H1 (cell line): ENCODE results near the gene DUOX1. TPM values are rescaled to one million over a fixed set of nuclear protein-coding genes. Genes with fewer than 3 reads are reported as not detected.

Experiments
- CTCF ChIA-PET: fragments of 300-600 bp; sonication (Branson Sonifier 250); formaldehyde crosslinking; loops from one replicate; lab custom pipeline; 2021; ENCODE audit not compliant: partially characterized antibody; lab: Charles Lee
- POLR2A ChIA-PET: fragments of 300-600 bp; sonication (Branson Sonifier 250); formaldehyde crosslinking; loops from one replicate; lab custom pipeline; 2021; ENCODE audit warnings: inconsistent platforms; ENCODE audit not compliant: partially characterized antibody; lab: Charles Lee
- DNase-seq, 2 experiments: peaks; one replicate each; pipeline versions ENCODE4 v3.0.0 to v3.0.0-alpha.2; 2010 to 2022; ENCODE audit warnings: low spot score in 2 of 2, low read depth in 1 of 2, mixed read lengths in 1 of 2
- FAIRE-seq: peaks from 2 replicates; lab custom pipeline; 2011; peaks lifted over from hg19 to GRCh38; lab: Jason Lieb, UNC
- H2AFZ ChIP-seq: 2 replicates; pipeline ENCODE4 v1.8.1; 2012; ENCODE audit warnings: low read length, inconsistent platforms
- H2AK5ac ChIP-seq: 2 replicates; pipeline ENCODE4 v1.6.1; 2013; ENCODE audit warnings: low read depth, low read length
- H2BK120ac ChIP-seq: replicated peaks from 2 replicates; pipeline ENCODE3; 2013; ENCODE audit warnings: low read depth, low read length, inconsistent platforms
- H2BK12ac ChIP-seq: 2 replicates; pipeline ENCODE4 v1.6.1; 2013; ENCODE audit warnings: low read depth, low read length
- H2BK15ac ChIP-seq: 2 replicates; pipeline ENCODE4 v1.6.1; 2013; ENCODE audit warnings: low read length
- H2BK20ac ChIP-seq: 2 replicates; pipeline ENCODE4 v1.6.1; 2013; ENCODE audit warnings: low read length
- H2BK5ac ChIP-seq: 2 replicates; pipeline ENCODE4 v1.6.1; 2013; ENCODE audit warnings: low read depth, low read length
- H3K14ac ChIP-seq: 2 replicates; pipeline ENCODE4 v1.6.1; 2013; ENCODE audit warnings: inconsistent platforms; ENCODE audit not compliant: insufficient read length
- H3K18ac ChIP-seq: 2 replicates; pipeline ENCODE4 v1.6.1; 2013; ENCODE audit warnings: low read length; ENCODE audit errors: extremely low read depth
- H3K23ac ChIP-seq: 2 replicates; pipeline ENCODE4 v1.6.1; 2013; ENCODE audit warnings: inconsistent platforms; ENCODE audit not compliant: insufficient read length
- H3K23me2 ChIP-seq: 2 replicates; pipeline ENCODE4 v1.6.1; 2013; ENCODE audit warnings: low read depth, low read length
- H3K27ac ChIP-seq: 2 replicates; pipeline ENCODE4 v1.6.1; 2011; ENCODE audit warnings: low read depth, low read length, inconsistent platforms
- H3K27me3 ChIP-seq, 4 experiments: replicated peaks in 1 of 4; 1 replicate in 1 of 4; 2 replicates in 3 of 4; pipeline versions ENCODE4 v1.6.1 to v1.8.1; 2011 to 2013; ENCODE audit warnings: low read length in 3 of 4, mild to moderate bottlenecking in 3 of 4, inconsistent platforms in 2 of 4, mixed read lengths in 2 of 4, moderate library complexity in 1 of 4; ENCODE audit not compliant: control insufficient read depth in 3 of 4, insufficient read depth in 3 of 4; ENCODE audit errors: extremely low read depth in 1 of 4
- H3K36me3 ChIP-seq, 4 experiments: 2 replicates each; pipeline versions ENCODE4 v1.6.1 to v1.8.1; 2011 to 2013; ENCODE audit warnings: mild to moderate bottlenecking in 4 of 4, low read length in 3 of 4, moderate library complexity in 2 of 4, control low read depth in 1 of 4, inconsistent platforms in 1 of 4; ENCODE audit not compliant: insufficient read depth in 4 of 4, control insufficient read depth in 2 of 4
- H3K4ac ChIP-seq: replicated peaks from 2 replicates; pipeline ENCODE3; 2013; ENCODE audit warnings: low read length, low read depth, mixed read lengths, inconsistent platforms; ENCODE audit not compliant: insufficient read length
- H3K4me1 ChIP-seq, 4 experiments: replicated peaks in 1 of 4; 1 replicate in 1 of 4; 2 replicates in 3 of 4; pipeline versions ENCODE4 v1.6.1 to v1.8.1; 2011 to 2013; ENCODE audit warnings: low read length in 3 of 4, inconsistent platforms in 2 of 4, mixed read lengths in 1 of 4; ENCODE audit not compliant: insufficient read depth in 4 of 4, control insufficient read depth in 3 of 4
- H3K4me2 ChIP-seq, 2 experiments: 2 replicates each; pipeline versions ENCODE4 v1.6.1 to v1.8.1; 2011 to 2013; ENCODE audit warnings: low read depth in 2 of 2, low read length in 2 of 2, control low read depth in 1 of 2, inconsistent platforms in 1 of 2, mild to moderate bottlenecking in 1 of 2; ENCODE audit not compliant: insufficient read depth in 1 of 2
- H3K4me3 ChIP-seq, 4 experiments: fragments of 200-600, 300-600 bp in 1 of 4; sonication (generic), shearing (Covaris generic), sonication (Bioruptor Twin) in 1 of 4; 2 replicates each; pipeline versions ENCODE4 v1.5.1 to v1.8.1; 2011 to 2016; ENCODE audit warnings: low read length in 4 of 4, low read depth in 3 of 4, control low read depth in 2 of 4, inconsistent platforms in 2 of 4, mild to moderate bottlenecking in 2 of 4, mixed read lengths in 1 of 4, moderate library complexity in 1 of 4; ENCODE audit not compliant: insufficient read depth in 2 of 4; ENCODE audit errors: extremely low read depth in 1 of 4
- H3K56ac ChIP-seq: replicated peaks from 2 replicates; pipeline ENCODE3; 2013; ENCODE audit warnings: low read depth, mild to moderate bottlenecking, mixed read lengths, low read length, inconsistent platforms; ENCODE audit not compliant: insufficient read length
- H3K79me1 ChIP-seq: 2 replicates; pipeline ENCODE4 v1.6.1; 2013; ENCODE audit warnings: low read depth, low read length, control low read depth
- H3K79me2 ChIP-seq, 2 experiments: 2 replicates each; pipeline versions ENCODE4 v1.6.1 to v1.8.1; 2012 to 2013; ENCODE audit warnings: low read length in 2 of 2, mild to moderate bottlenecking in 2 of 2, inconsistent platforms in 1 of 2; ENCODE audit not compliant: insufficient read depth in 2 of 2, control insufficient read depth in 1 of 2
- H3K9ac ChIP-seq, 4 experiments: replicated peaks in 1 of 4; 1 replicate in 1 of 4; 2 replicates in 3 of 4; pipeline versions ENCODE4 v1.6.1 to v1.8.1; 2011 to 2013; ENCODE audit warnings: low read depth in 3 of 4, low read length in 3 of 4, control low read depth in 2 of 4, mild to moderate bottlenecking in 2 of 4, moderate library complexity in 2 of 4, inconsistent platforms in 1 of 4; ENCODE audit errors: extremely low read depth in 1 of 4
- H3K9me3 ChIP-seq, 2 experiments: 2 replicates each; pipeline versions ENCODE4 v1.6.1 to v1.8.1; 2012 to 2013; ENCODE audit warnings: mild to moderate bottlenecking in 2 of 2, moderate library complexity in 2 of 2, control low read depth in 1 of 2, inconsistent platforms in 1 of 2, low read depth in 1 of 2, low read length in 1 of 2, mixed read lengths in 1 of 2; ENCODE audit not compliant: insufficient read depth in 2 of 2
- H4K20me1 ChIP-seq, 2 experiments: replicated peaks in 1 of 2; 2 replicates each; pipeline versions ENCODE3 to v1.8.1; 2011 to 2013; ENCODE audit warnings: inconsistent platforms in 2 of 2, low read length in 2 of 2, mild to moderate bottlenecking in 1 of 2; ENCODE audit not compliant: insufficient read depth in 2 of 2, control insufficient read depth in 1 of 2
- H4K5ac ChIP-seq: 2 replicates; pipeline ENCODE4 v1.6.1; 2013; ENCODE audit warnings: low read length, low read depth, mixed read lengths, inconsistent platforms; ENCODE audit not compliant: insufficient read length
- H4K8ac ChIP-seq: 2 replicates; pipeline ENCODE4 v1.8.0; 2013; ENCODE audit warnings: mild to moderate bottlenecking, moderate library complexity, low read length, inconsistent platforms; ENCODE audit not compliant: insufficient read depth; ENCODE audit errors: extremely low read depth
- H4K91ac ChIP-seq: replicated peaks from 2 replicates; pipeline ENCODE3; 2013; ENCODE audit warnings: low read length, mixed read lengths, inconsistent platforms; ENCODE audit not compliant: insufficient read length
- BCL11A ChIP-seq, 2 experiments: IDR thresholded peaks; one replicate each; pipeline ENCODE4 v1.6.1; 2011; ENCODE audit warnings: low read depth in 2 of 2, low read length in 2 of 2, mild to moderate bottlenecking in 2 of 2
- CBX5 ChIP-seq: fragments of 300-800, 300-1000 bp; sonication (generic); IDR thresholded peaks from 2 replicates; pipeline ENCODE4 v1.7.1; 2016; ENCODE audit warnings: antibody characterized with exemption, low read length, low read depth
- CBX8 ChIP-seq: fragments of 300-800, 300-1000 bp; sonication (generic); IDR thresholded peaks from 2 replicates; pipeline ENCODE4 v1.7.1; 2016; ENCODE audit warnings: low read depth, low read length, borderline replicate concordance
- CREB1 ChIP-seq: IDR thresholded peaks from 2 replicates; pipeline ENCODE4 v1.6.1; 2012; ENCODE audit warnings: inconsistent platforms
- CTCF ChIP-seq, 3 experiments: IDR thresholded peaks; 1 replicate in 2 of 3; 2 replicates in 1 of 3; pipeline versions ENCODE4 v1.5.1 to v1.6.1; 2011; ENCODE audit warnings: low read length in 3 of 3, mild to moderate bottlenecking in 3 of 3, inconsistent platforms in 2 of 3, low read depth in 1 of 3, moderate library complexity in 1 of 3; ENCODE audit not compliant: insufficient read depth in 1 of 3; ENCODE audit errors: control extremely low read depth in 1 of 3
- GTF2F1 ChIP-seq: IDR thresholded peaks from 2 replicates; pipeline ENCODE4 v1.6.1; 2012; ENCODE audit warnings: low read depth, low read length, improper control_type of control experiment, borderline replicate concordance
- PHF8 ChIP-seq: fragments of 200-600 bp; sonication (generic); conservative IDR thresholded peaks from 2 replicates; pipeline ENCODE4 v1.7.1; 2012; ENCODE audit warnings: low read depth, mild to moderate bottlenecking, inconsistent platforms, low read length, moderate library complexity
- SP1 ChIP-seq: IDR thresholded peaks from 2 replicates; pipeline ENCODE4 v1.6.1; 2011; ENCODE audit warnings: low read depth, low read length
- TAF1 ChIP-seq: IDR thresholded peaks from 2 replicates; pipeline ENCODE4 v1.6.1; 2011; ENCODE audit warnings: mild to moderate bottlenecking, low read depth, low read length
- TAF7 ChIP-seq: optimal IDR thresholded peaks from 2 replicates; pipeline ENCODE3; 2011; ENCODE audit warnings: low read depth, mild to moderate bottlenecking, inconsistent platforms, low read length, moderate library complexity, borderline replicate concordance
- TBP ChIP-seq: IDR thresholded peaks from 2 replicates; pipeline ENCODE4 v1.6.1; 2011; ENCODE audit warnings: low read depth, low read length, improper control_type of control experiment
- WGBS, 2 experiments: shearing (Covaris generic) in 1 of 2; methylation state at CpG; one replicate each; pipeline versions ENCODE4 v1.1.6 to v1.1.7; 2013 to 2015; ENCODE audit warnings: low lambda C conversion rate in 2 of 2, mixed read lengths in 2 of 2, inconsistent platforms in 1 of 2, low coverage in 1 of 2, missing lambda C conversion rate in 1 of 2; ENCODE audit not compliant: insufficient replicate concordance in 2 of 2, insufficient coverage in 1 of 2, insufficient read length in 1 of 2; ENCODE audit errors: extremely low coverage in 1 of 2, missing lambda C conversion rate in 1 of 2; 5-methylcytosine and 5-hydroxymethylcytosine counted together
- polyA plus RNA-seq, 7 experiments: library from polyadenylated mRNA; depleted of rRNA in 3 of 7; stranded (reverse) in 5 of 7; unstranded in 2 of 7; fragments of >200 nt in 5 of 7; fragments of 200-250 nt in 2 of 7; gene quantifications; 1 replicate in 5 of 7; 2 replicates in 1 of 7; 4 replicates in 1 of 7; pipeline versions ENCODE4 v1.2.1 to v1.2.3, GENCODE V29; 2011 to 2013; ENCODE audit warnings: missing spikeins in 2 of 7, mixed read lengths in 2 of 7
- total RNA-seq: library from RNA; stranded (reverse); fragmentation: NEBNext Ultra II Directional; extraction: Animal tissue kit (Norgen Biotek cat#: 25700); gene quantifications from 2 replicates; pipeline ENCODE4 v1.2.1, GENCODE V29; 2021

The DUOX1 gene
- total and polyA plus RNA-seq, 2 of the 8 experiments (the other 6 are each of a cell fraction or from before 2014, with no cell fraction given) = 0.84 to 1.4 TPM

GRCh38 chr15:45099549-45100165 is 30.1 kb upstream of the DUOX1 start:
- H2AFZ ChIP-seq = no peak overlapping the region; the same call in 1 of the 2 replicates
- no peak overlapping the region for H3K56ac ChIP-seq
- no peaks in the 10 kb centered on the region for H3K9me3 ChIP-seq
- H3K23ac ChIP-seq = no peak overlapping the region
- 0 out of 2 replicates have a peak overlapping the region, but pooled peaks have one; percentile 61 for H2BK15ac ChIP-seq
- no peak overlapping the region for H3K4me3 ChIP-seq
- H3K18ac ChIP-seq = no peak overlapping the region
- no peak overlapping the region for H2BK12ac ChIP-seq
- no peak overlapping the region for H4K91ac ChIP-seq
- no peak overlapping the region for H2BK120ac ChIP-seq
- H3K4me1 ChIP-seq = peaks cover 0 to 11% (median 8%) of the 10 kb centered on the region in 4 experiments; a peak in 5 of 7 replicates
- no peaks in the 10 kb centered on the region; the same call in 1 of the 2 replicates for H3K23me2 ChIP-seq
- ChIA-PET CTCF (no interaction called here), POLR2A (no interaction called here)
- H3K27ac ChIP-seq = no peak overlapping the region
- no peak overlapping the region for H3K14ac ChIP-seq
- H4K20me1 ChIP-seq = no peaks in the 10 kb centered on the region
- peaks cover 0 to 5% (median 4%) of the 10 kb centered on the region in 4 experiments; a peak in 1 of 7 replicates for H3K27me3 ChIP-seq
- no peak overlapping the region; the same call in 1 of the 2 replicates for H2BK5ac ChIP-seq
- DNase-seq (no peak), FAIRE-seq (no peak)
- no peak overlapping the region for H3K9ac ChIP-seq
- H3K79me2 ChIP-seq = no peaks in the 10 kb centered on the region
- H3K36me3 ChIP-seq = no peaks in the 10 kb centered on the region
- H4K5ac ChIP-seq = no peak overlapping the region
- H3K79me1 ChIP-seq = no peaks in the 10 kb centered on the region
- H3K4me2 ChIP-seq = no peak overlapping the region
- no peak overlapping the region for H3K4ac ChIP-seq
- H2AK5ac ChIP-seq = no peak overlapping the region
- H4K8ac ChIP-seq = no peak overlapping the region; the same call in 1 of the 2 replicates
- peak overlapping the region; percentile 32; the same call in 1 of the 2 replicates for H2BK20ac ChIP-seq
- WGBS, 2 experiments = 89% methylated on average over 23 of the region's 23 CpGs; no CpG with 5 or more reads in 1 of the 2 experiments
- TF ChIP-seq TBP = no peak
- TF ChIP-seq CREB1 = no peak
- no peak for TF ChIP-seq CBX5
- TF ChIP-seq PHF8 = no peak
- TF ChIP-seq BCL11A (IDR thresholded peaks at IDR 0.05; ENCODE audit: low read depth in 2 of 2, low read length in 2 of 2) = no peak
- no peak for TF ChIP-seq TAF7
- no peak for TF ChIP-seq TAF1
- TF ChIP-seq SP1 = no peak
- no peak for TF ChIP-seq CBX8
- no peak for TF ChIP-seq GTF2F1
- no peak for TF ChIP-seq CTCF (IDR thresholded peaks at IDR 0.05; ENCODE audit: control extremely low read depth in 1 of 3, insufficient read depth in 1 of 3, low read depth in 1 of 3, low read length in 3 of 3)
